ENCODE data around the gene CRKL. TPM values are rescaled to one million over a fixed set of nuclear protein-coding genes. Genes with fewer than 3 reads are reported as not detected.

CRKL gene
- total RNA-seq, 1 experiment from 2014 or later = 82.7 TPM

- Histone ChIP-seq H3K4me1 (peaks cover 14% of the 10 kb centered on the region; the same call in 1 of the 2 replicates), H3K27me3 (replicated peaks; ENCODE audit: control insufficient read depth, insufficient read depth, low read length) (no peaks in the 10 kb centered on the region), H3K9me3 (0 out of 2 replicates have a peak, but pooled peaks cover 3% of the 10 kb centered on the region), H3K4me3 (ENCODE audit: low read depth, low read length) (peak within 1 kb of the TSS; percentile 95), H3K36me3 (ENCODE audit: control insufficient read depth, insufficient read depth, low read length) (no peaks in the 10 kb centered on the region)
- POLR2A ChIA-PET = interaction anchor here (0.5 to 1.8 kb wide), 12 partner anchors 9 to 204 kb away, joined by 3 to 19 read pairs (median 5); partner anchors contain the start of genes CRKL, P2RX6 and THAP7
- H3K27me3 Mint-ChIP-seq (ENCODE audit: insufficient read depth, unreplicated experiment) = no peaks in the 10 kb centered on the region
- TSS peak; percentile 21 for BruUV-seq (replicated peaks)
- no peaks in the 10 kb centered on the region for H3K4me1 Mint-ChIP-seq (ENCODE audit: low read depth, unreplicated experiment)
- intact Hi-C loops (cut with micrococcal nuclease; ENCODE audit: unreplicated experiment) = loop anchor here (1.0 kb wide), 1 partner anchor 20 kb away; the partner anchor contains the start of gene THAP7
- peaks cover 8% of the 10 kb centered on the region for H3K36me3 Mint-ChIP-seq (ENCODE audit: insufficient read depth, unreplicated experiment)
- H3K27ac Mint-ChIP-seq (ENCODE audit: unreplicated experiment) = peak within 1 kb of the TSS; percentile 71
- TF ChIP-seq CTCF (IDR thresholded peaks at IDR 0.05; ENCODE audit: insufficient read depth in 1 of 2, low read depth in 1 of 2, low read length in 1 of 2, severe bottlenecking in 1 of 2, unreplicated experiment in 1 of 2) = peak; percentile 51 to 84
- CTCF ChIA-PET = interaction anchor here (0.6 to 1.6 kb wide), 12 partner anchors 9 to 178 kb away, joined by 3 to 17 read pairs (median 6); partner anchors contain the start of genes AIFM3 and CRKL
- H3K4me3 Mint-ChIP-seq (ENCODE audit: unreplicated experiment) = peak within 1 kb of the TSS; percentile 85
- H3K9me3 Mint-ChIP-seq (ENCODE audit: unreplicated experiment) = peaks cover 8% of the 10 kb centered on the region
- peak; percentile 78 to 88 for DNase-seq
Observed at GRCh38 chr22:20981787-20982562, 64.8 kb downstream of the CRKL start, which contains the start of gene LZTR1. Gene LZTR1 (plus strand): TSS chr22:20982297. CDS start chr22:20982372, 75 bp downstream.

GRCh38 chr22:20982563-20982882 lies 65.3 kb downstream of the CRKL start:
- peaks cover 8% of the 10 kb centered on the region for H3K36me3 Mint-ChIP-seq (ENCODE audit: insufficient read depth, unreplicated experiment)
- BruUV-seq (replicated peaks) = no TSS peak
- Histone ChIP-seq H3K36me3 (ENCODE audit: control insufficient read depth, insufficient read depth, low read length) (no peaks in the 10 kb centered on the region), H3K4me3 (ENCODE audit: low read depth, low read length) (peak overlapping the region; percentile 95), H3K9me3 (0 out of 2 replicates have a peak, but pooled peaks cover 3% of the 10 kb centered on the region), H3K27me3 (replicated peaks; ENCODE audit: control insufficient read depth, insufficient read depth, low read length) (no peaks in the 10 kb centered on the region), H3K4me1 (peaks cover 14% of the 10 kb centered on the region; the same call in 1 of the 2 replicates)
- peak overlapping the region; percentile 71 for H3K27ac Mint-ChIP-seq (ENCODE audit: unreplicated experiment)
- POLR2A ChIA-PET = interaction anchor here (0.5 to 1.8 kb wide), 12 partner anchors 10 to 205 kb away, joined by 3 to 19 read pairs (median 5); partner anchors contain the start of genes CRKL, P2RX6 and THAP7
- intact Hi-C loops (cut with micrococcal nuclease; ENCODE audit: unreplicated experiment) = loop anchor here (1.0 kb wide), 1 partner anchor 20 kb away; the partner anchor contains the start of gene THAP7
- CTCF ChIA-PET = interaction anchor here (0.6 to 1.2 kb wide), 11 partner anchors 10 to 179 kb away, joined by 3 to 17 read pairs (median 6); partner anchors contain the start of gene CRKL
- no peaks in the 10 kb centered on the region for H3K27me3 Mint-ChIP-seq (ENCODE audit: insufficient read depth, unreplicated experiment)
- no peak for TF ChIP-seq CTCF (IDR thresholded peaks at IDR 0.05; ENCODE audit: insufficient read depth in 1 of 2, low read depth in 1 of 2, low read length in 1 of 2, severe bottlenecking in 1 of 2, unreplicated experiment in 1 of 2)
- peak overlapping the region; percentile 85 for H3K4me3 Mint-ChIP-seq (ENCODE audit: unreplicated experiment)
- peaks cover 8% of the 10 kb centered on the region for H3K9me3 Mint-ChIP-seq (ENCODE audit: unreplicated experiment)
- H3K4me1 Mint-ChIP-seq (ENCODE audit: low read depth, unreplicated experiment) = no peaks in the 10 kb centered on the region
- DNase-seq = no peak

GRCh38 chr22:20983081-20983771 lies 66.0 kb downstream of the CRKL start:
- Histone ChIP-seq H3K4me3 (ENCODE audit: low read depth, low read length) (peak overlapping the region; percentile 95), H3K36me3 (ENCODE audit: control insufficient read depth, insufficient read depth, low read length) (no peaks in the 10 kb centered on the region), H3K27me3 (replicated peaks; ENCODE audit: control insufficient read depth, insufficient read depth, low read length) (no peaks in the 10 kb centered on the region), H3K4me1 (peaks cover 14% of the 10 kb centered on the region; the same call in 1 of the 2 replicates), H3K9me3 (0 out of 2 replicates have a peak, but pooled peaks cover 3% of the 10 kb centered on the region)
- ChIA-PET CTCF (no interaction called here), POLR2A (no interaction called here)
- Mint-ChIP-seq H3K4me3 (ENCODE audit: unreplicated experiment) (peak overlapping the region; percentile 85), H3K36me3 (ENCODE audit: insufficient read depth, unreplicated experiment) (peaks cover 12% of the 10 kb centered on the region), H3K9me3 (ENCODE audit: unreplicated experiment) (peaks cover 8% of the 10 kb centered on the region), H3K27me3 (ENCODE audit: insufficient read depth, unreplicated experiment) (no peaks in the 10 kb centered on the region), H3K27ac (ENCODE audit: unreplicated experiment) (no peak overlapping the region), H3K4me1 (ENCODE audit: low read depth, unreplicated experiment) (no peaks in the 10 kb centered on the region)
- no TSS peak for BruUV-seq (replicated peaks)
- no peak for DNase-seq
- intact Hi-C loops (cut with micrococcal nuclease; ENCODE audit: unreplicated experiment) = no loop called here
- TF ChIP-seq CTCF (IDR thresholded peaks at IDR 0.05; ENCODE audit: insufficient read depth in 1 of 2, low read depth in 1 of 2, low read length in 1 of 2, severe bottlenecking in 1 of 2, unreplicated experiment in 1 of 2) = no peak
